Measurements from ENCODE around the gene WDR64.

DNA sequence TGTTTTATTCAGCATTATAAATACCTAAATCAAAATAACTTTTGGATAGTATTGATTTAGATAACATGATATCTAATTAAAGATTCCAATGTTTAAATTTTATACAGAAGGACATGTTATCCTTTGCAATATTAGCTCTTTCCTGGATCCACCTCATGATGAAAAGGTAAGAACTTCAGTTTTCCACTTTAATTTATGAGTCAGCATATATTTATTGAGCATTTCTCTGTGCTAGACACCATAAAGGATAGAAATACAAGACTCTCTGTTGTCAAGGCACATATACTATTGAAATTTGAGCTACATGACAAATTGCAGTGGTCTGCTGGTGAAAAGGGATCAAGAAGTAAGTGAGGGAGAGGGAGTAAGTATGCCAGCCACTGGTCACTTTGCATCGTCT is 127.8 kb downstream of the WDR64 start:
- TF ChIP-seq, protein P1, sequence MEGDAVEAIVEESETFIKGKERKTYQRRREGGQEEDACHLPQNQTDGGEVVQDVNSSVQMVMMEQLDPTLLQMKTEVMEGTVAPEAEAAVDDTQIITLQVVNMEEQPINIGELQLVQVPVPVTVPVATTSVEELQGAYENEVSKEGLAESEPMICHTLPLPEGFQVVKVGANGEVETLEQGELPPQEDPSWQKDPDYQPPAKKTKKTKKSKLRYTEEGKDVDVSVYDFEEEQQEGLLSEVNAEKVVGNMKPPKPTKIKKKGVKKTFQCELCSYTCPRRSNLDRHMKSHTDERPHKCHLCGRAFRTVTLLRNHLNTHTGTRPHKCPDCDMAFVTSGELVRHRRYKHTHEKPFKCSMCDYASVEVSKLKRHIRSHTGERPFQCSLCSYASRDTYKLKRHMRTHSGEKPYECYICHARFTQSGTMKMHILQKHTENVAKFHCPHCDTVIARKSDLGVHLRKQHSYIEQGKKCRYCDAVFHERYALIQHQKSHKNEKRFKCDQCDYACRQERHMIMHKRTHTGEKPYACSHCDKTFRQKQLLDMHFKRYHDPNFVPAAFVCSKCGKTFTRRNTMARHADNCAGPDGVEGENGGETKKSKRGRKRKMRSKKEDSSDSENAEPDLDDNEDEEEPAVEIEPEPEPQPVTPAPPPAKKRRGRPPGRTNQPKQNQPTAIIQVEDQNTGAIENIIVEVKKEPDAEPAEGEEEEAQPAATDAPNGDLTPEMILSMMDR (IDR thresholded peaks at IDR 0.05), result no peak
- TF ChIP-seq POLR2A (IDR thresholded peaks at IDR 0.05), result no peak
- no peak for TF ChIP-seq POLR2AphosphoS5 (IDR thresholded peaks at IDR 0.05)
